Stimulated activated CD4-positive, alpha-beta T cell treated with anti-CD3 and anti-CD28 coated beads, Interleukin-2, amount 100 ng/mL, for 48 hours (primary cell): ENCODE measurements around the gene LRRC26.
A peak's percentile ranks its signal among the peaks of the same experiment; 100 is the strongest.
"Not testable (repeated sequence)": the region's sequence is repeated elsewhere in the genome, so short reads cannot be mapped to it uniquely, and the experiment has no call there.

Source experiments
- DNase-seq, 2 donors: peaks; one replicate each; pipeline ENCODE4 v3.0.0-alpha.2; 2020

The LRRC26 gene

GRCh38 chr9:137130176-137130755 lies 39.6 kb downstream of the LRRC26 start:
- no peak for DNase-seq

- peak; percentile 83 to 87 for DNase-seq
These were observed 40.2 kb downstream of the LRRC26 start for GRCh38 chr9:137129456-137130175.

DNA sequence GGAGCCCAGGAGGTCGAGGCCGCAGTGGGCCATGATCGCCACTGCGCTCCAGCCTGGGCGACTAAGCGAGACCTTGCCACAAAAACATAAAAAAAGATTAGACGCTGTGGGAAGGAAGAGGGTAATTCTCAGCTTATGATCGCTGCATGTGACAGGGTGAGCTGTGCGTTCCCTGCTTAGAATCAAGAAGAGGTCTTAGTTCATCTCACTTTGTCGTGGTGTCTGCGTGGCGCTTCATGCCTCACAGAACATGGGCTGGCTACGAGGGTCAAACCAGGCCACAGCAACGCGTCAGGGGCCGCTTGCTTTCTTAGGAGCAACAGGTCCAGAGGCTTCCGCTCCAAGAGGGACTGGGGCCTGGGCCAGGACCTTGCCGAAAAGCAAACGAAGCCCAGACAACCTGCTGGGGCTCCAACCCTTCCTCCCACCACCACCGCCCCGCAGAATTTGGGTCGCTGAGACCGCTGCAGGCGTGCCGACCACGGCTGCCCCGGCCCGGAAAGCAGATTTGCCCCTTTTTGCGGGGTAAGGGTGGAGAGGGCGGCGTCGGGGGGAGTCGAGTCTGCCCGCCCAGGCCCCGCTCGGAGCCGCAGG lies 40.9 kb downstream of the LRRC26 start:
- no peak for DNase-seq

- no peak for DNase-seq
These were observed 41.5 kb downstream of the LRRC26 start for GRCh38 chr9:137128158-137128861.

DNA sequence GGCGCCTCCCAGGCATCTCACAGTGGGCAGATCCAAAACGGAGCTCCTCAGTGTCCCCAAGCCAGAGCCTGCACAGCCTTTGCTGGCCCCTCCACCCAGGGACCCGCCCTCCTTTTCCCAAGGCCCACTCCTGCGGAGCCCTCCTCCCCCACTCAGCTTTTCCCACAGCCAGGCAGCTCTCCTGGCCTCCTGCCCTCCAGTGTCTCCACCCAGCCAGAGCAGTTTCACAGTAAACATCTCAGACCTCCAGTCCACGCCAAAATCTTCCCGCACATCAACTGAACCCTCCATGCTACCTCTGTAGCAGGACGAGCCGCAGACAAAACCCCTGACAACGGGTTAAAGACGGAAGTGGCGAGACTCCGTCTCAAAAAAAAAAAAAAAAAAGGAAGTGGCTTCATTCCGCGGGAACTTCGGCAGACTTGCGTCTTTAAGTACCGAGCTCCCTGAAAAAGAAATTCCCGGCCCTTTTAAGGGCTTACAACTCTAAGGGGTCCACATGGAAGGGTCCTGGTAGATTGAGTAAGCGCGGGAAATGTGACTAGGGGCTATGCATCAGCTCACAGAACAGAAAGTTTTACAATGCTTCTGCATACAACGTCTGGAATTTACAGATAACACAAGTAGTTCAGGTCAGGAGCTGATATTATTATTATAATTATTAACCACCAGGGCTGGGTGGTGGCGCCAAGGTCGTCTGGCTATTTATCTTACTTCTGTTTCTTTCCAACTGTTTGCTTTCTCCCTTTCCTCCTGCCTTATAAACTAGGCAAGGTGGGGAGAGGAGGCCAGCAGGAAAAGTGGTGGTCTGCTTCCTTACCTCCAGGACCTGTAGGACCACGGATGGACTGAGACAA lies 42.3 kb downstream of the LRRC26 start:
- DNase-seq = peak in 1 of 2 donors; percentile 22

DNA sequence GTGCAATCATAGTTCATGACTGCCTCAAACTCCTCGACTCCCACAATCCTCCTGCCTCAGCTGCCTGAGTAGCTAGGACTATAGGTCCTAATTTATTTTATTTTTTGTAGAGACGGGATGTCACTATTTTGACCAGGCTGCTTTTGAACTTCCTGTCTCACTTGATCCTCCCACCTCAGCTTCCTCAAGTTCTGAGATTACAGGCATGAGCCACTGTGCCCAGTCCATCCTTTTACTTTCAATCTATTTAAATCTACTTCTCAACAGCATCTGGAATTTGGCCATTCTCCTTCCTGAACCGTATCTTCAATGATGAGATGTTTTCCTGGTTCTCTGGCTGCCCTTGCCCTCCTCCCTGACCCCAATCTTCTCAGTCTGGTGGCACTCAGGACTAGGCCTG lies 43.1 kb downstream of the LRRC26 start:
- DNase-seq = no peak

- DNase-seq = not testable (repeated sequence)
These were observed 45.8 kb downstream of the LRRC26 start for GRCh38 chr9:137123952-137124462.

DNA sequence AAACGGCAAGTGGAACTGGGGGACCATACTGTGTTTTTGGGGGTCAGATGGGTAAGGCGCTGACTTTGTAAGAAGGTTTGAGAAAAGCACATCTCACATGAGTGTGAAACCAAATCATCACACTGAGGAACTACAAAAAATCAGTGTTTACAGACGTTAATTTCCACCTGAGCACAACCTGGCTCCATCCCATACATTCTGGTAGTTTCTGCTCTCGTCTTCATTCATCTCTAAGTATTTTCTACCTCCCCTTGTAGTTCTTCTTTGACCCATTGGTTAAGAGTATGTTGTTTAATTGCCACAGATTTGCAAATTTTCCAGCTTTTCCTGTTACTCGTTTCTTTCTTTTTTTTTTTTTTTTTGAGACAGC lies 46.4 kb downstream of the LRRC26 start:
- DNase-seq = no peak

- not testable (repeated sequence) for DNase-seq
These were observed 46.9 kb downstream of the LRRC26 start for GRCh38 chr9:137122796-137123467.

GRCh38 chr9:137121927-137122795 lies 47.7 kb downstream of the LRRC26 start:
- not testable (repeated sequence) for DNase-seq
